Raji (cell line): ENCODE results near the gene LCAT.

ENCODE experiments used
- POLR2A ChIP-seq: IDR thresholded peaks from 2 replicates; pipeline ENCODE4 v1.6.1; 2011; ENCODE audit warnings: low read depth, low read length, control low read depth; ENCODE audit not compliant: insufficient read depth

Gene LCAT

DNA sequence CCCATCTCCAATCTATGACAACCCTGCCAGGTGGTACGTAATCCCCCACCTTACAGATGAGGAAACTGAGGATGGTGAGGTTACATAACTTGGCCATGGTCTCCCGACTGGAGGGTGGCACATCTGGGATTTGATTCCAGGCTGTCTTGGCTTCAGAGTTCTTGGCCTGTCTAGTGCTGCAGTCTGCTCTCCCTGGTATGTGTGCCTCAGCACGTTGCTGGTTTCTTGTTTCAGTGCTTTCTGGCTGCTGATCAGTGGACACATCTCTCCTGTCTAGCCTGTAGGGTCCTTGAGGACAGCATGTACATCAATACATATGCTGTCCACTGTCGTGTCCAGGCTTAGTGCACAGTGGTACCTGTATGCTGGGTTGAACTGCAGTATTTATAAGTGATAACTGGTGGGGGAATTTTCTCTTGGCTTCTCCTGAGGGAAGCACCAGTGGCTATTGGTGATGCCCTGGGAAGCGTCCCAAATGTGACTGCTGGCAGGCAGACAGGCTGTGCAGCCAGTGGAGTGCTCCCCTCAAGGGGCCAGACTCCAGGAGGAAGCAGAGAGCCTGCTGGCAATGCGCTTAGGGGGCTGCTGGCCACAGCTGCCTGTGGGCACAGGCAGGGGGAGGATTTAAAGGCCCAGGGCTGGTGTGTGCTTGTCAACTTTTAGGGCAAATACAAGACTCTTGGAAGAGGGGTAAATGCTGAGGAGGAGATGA lies 26.6 kb downstream of the LCAT start:
- no peak for TF ChIP-seq POLR2A

DNA sequence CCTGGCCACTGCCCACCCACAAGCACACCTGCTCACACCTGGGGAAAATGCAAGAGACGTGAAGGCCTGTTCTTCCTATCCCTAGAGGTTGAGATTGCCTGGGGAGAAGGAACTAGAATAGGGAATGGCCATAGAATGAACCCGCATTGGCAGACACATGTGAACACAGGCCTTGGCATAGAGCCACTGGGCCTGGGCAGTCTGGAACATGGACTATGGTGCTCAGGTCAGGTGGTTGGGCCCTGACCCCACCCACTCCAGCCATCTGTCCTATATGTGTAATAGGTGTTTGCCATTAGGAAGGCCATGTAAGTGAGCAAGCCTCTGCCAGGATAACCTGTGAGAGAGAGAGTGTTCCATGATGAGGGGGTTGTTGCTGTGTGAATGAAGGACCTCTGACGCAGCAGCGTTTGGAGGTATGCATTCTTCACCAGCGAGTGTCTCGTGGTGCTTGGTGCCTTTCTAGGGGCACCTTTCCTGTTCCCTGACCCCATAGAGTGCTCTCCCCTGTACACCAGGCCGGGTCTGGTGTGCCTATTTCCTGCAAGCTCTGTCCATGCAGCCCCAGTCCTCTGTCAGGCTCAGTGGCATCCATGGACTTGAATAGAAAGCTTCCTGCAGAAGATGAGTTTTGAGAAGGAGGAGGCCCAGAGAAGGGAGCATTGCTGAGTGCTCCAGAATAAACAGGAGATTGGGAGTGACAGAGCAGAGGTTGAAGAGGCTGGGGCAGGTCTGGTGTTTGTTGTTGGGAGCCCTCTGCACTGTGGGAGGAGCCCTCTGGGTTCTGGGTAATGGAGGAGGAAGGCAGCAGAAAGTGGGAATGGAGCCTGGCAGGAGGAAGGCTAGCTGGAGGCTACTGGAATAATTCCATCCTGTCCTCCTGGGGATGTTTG lies 27.8 kb downstream of the LCAT start:
- no peak for TF ChIP-seq POLR2A

DNA sequence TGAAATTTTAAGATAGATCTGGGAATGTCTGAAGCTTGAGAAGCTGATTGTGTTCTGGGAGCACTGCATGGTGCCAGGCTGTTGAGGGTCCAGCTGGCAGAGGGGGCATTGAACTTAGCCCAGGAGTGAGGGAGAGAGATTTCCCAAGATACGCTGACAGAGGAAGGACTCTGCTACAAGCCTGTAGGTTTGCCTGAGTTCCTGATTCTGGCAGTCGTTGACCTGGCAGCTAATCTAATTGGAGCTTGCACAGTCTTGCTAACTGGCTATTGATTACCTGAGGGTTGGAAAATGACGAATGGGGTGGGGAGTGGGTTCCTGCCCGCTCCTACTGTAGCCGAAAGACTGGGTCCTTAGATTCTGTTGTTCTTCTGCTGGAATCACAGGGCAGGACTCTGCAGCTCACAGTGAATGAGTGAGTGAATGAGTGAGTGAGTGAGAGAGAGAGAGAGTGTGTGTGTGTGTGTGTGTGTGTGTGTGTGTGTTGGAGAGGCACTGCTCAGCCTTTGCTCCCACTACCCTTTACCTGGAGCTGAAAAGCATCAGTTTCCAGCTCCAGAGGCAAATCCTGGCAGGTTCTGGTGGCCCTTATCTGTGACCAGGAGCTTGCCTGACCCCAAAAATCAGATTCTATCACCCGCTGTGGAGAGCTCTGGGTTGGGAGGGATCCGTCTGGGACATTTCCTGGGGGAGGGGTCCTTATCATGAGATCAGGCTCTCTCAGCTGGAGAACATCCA lies 29.0 kb downstream of the LCAT start:
- no peak for TF ChIP-seq POLR2A

DNA sequence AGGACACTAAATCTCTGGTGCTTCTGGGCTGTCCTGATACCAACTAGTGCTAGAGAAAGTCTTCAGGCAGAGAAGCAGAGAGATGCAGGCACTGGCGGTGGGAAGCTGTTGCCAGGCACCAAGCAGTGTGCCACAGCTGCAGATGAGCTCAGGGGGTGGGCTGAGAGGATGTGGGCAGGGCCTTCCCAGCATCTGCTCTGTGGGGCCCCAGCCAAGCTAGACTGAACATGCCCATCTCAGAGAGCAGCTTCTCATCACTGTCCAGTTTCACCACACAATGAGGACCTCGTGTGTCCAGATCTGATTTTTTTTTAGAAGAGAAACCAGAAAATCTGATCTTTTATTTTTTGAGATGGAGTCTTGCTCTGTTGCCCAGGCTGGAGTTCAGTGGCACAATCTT lies 33.8 kb downstream of the LCAT start:
- no peak for TF ChIP-seq POLR2A

DNA sequence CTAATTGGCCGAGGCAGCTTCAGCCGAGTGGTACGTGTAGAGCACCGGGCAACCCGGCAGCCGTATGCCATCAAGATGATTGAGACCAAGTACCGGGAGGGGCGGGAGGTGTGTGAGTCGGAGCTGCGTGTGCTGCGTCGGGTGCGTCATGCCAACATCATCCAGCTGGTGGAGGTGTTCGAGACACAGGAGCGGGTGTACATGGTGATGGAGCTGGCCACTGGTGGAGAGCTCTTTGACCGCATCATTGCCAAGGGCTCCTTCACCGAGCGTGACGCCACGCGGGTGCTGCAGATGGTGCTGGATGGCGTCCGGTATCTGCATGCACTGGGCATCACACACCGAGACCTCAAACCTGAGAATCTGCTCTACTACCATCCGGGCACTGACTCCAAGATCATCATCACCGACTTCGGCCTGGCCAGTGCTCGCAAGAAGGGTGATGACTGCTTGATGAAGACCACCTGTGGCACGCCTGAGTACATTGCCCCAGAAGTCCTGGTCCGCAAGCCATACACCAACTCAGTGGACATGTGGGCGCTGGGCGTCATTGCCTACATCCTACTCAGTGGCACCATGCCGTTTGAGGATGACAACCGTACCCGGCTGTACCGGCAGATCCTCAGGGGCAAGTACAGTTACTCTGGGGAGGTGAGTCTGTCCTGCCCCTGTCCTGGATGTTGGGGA lies 34.7 kb downstream of the LCAT start:
- TF ChIP-seq POLR2A: no peak

DNA sequence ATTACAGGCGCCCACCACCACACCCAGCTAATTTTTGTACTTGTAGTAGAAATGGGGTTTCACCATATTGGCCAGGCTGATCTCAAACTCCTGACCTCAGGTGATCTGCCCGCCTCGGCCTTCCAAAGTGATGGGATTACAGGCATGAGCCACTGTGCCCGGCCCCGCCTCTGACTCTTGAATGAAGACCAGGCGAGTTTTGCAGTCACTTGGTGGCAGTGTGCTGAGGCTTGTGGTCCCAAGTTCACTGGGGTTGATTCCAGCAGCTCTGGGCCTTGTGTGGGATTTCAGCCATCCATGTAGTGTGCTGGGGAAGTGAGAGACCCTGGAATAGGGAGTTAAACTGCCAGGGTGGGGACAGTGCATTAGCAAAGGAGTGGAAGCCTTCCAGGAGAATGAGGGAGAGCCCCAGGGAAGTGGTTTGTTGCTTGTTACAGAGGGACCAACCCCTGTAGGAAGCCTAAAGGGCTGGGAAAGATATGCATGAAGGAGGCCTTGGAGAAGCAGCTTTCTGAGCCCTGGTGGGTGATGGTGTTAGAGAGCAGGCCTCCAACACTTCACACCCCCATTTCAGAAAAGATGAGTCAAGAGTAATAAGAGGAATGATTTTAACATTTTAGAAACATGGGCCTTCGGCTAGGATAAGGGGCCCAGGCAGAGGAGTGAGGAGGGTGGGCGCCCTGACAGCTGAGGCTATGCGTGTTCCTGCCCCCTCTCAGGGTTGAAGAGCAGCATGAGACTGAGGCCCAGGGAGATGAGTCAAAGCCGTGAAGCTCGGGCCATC lies 36.3 kb downstream of the LCAT start:
- TF ChIP-seq POLR2A: no peak

DNA sequence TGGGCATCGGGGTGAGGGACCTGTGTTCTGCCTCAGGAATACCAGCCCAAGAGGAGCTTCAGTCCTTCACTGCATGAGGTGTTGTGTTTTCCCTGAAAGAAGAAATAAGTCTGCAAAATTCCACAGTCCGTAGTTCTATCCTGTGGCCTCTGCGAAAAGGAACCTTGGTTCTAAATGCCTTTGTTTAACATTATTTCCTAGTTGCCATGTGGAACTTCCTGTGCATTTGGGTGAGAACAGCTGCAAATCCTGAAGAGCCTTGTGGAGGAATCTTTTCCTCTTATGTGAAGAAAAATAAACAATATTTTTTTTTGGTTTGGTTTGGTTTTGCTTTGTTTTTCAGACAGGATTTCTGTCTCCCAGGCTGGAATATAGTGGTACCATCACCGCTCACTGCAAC lies 41.1 kb downstream of the LCAT start:
- no peak for TF ChIP-seq POLR2A

DNA sequence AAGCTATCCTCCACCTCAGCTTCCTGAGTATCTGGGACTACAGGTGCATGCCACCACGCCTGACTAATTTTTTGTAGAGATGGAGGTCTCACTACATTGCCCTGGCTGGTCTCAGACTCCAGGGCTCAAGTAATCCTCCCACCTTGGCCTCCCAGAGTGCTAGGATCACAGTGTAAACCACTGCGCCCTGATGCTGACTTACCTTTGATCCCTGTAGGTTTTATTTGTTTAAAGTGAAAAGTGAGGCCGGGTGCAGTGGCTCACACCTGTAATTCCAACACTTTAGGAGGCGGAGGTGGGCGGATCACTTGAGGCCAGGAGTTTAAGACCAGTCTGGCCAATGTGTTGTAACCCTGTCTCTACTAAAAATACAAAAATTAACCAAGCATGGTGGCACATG lies 42.2 kb downstream of the LCAT start:
- no peak for TF ChIP-seq POLR2A

DNA sequence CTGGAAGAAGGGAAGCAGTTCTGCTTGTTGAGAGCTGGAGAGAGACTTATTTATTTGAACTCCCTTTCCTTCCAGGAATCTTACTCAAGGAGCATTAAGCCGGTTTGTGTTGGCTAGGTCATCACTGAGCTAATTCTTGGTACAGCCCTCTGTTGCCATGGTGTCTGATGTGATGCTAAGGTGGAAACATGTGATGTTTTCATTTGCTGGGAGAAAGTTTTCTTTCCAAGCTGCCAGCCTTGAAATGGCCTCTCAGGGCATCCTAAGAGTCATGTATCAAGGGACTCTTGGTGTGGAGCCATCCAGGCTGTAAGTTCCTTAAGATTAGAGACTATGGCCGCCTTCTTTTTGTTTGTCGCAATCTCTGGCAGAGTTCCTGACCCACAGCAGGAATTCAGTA lies 46.7 kb downstream of the LCAT start:
- TF ChIP-seq POLR2A: no peak

DNA sequence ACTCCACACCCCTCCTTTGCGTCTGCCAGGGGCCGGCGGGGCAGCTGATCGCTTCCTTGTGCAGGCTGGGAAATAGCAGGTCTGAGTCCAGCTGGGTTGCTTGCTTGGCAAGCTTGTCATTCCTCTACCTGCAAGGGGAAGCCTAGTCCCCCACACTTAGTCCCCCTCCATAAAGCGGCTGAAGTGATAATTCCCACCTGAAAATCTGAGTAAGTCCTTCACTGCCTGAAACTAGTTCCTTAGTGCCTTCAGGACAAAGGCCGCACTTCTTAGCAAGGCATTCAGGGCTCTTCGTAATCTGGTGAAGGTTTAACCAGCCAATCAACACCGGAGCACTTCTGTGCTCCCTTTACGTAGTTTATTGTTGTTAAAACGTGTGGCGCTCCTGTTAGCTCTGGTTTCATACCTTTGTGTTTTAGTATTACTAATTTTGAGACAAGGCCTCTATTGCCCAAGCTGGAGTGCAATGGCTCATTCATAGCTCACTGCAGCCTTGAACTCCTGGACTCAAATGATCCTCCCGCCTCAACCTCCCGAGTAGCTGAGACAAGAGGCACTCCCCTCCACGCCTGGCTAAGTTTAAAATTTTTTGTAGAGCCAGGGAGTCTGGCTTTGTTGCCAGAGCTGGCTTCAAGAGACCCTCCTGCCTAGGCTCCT lies 50.0 kb downstream of the LCAT start:
- no peak for TF ChIP-seq POLR2A

DNA sequence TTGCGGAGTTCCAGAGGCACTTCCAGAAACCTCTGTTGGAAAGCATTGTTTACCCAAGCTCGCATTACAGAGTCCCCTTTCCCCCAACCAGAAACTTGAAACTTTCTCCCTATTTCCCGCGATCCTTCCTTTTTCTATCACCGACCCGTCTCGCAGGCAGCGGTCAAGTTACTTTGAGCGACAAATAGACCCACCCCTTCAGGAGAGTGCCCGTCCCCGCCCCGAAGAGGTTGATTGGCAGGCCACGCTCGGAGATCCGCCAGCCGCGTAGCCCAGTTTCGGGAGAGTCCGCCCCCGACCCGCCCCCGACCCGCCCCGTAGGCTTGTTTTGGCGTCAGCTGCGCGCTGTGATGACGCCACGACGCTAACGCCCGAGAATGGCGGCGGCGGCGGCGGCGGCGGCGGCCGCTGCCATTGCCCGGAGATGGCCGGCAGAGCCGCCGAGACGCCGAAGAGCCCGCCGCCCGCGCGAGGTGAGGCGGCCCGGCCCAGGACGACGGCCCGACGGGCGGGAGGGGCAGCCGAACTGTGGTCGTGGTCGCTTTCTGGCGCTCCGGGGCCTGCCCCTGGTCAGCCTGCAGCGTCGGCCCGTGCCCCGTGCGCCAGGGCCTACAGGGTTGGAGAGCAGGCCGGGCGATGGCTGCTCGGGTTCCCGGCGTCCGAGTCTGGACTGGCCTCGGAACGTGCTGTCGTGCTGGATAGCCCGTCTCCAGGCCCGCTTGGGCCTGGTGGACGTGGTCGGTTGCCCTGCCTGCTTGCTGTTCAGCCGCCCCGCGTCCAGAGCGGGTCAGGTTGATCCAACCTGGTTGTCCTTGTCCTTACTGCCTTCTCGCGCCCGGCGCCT lies 50.8 kb downstream of the LCAT start, which contains the start of gene PSKH1:
Gene PSKH1, plus strand, starts transcription at position 356 of the 844 bp plus-strand sequence. CDS start 15,496 bp downstream, outside the sequence.
- peak; percentile 65 for TF ChIP-seq POLR2A

DNA sequence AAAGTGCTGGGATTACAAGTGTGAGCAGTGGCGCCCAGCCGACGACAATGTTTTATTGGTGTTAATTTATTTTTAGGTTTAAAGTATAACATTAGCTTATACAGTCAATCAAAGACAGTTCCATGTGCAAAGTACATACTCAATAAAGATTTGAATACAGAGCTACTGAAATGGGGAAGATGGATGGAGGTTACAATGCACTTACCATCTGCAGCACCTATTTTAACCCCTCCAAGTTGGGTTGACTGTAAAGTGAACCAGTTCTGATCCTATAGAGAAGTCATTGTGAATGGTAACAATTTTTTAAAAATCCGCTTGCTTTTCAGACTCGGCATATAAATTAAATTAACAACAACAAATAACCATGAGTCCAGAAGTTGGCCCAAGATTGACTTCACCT lies 51.5 kb downstream of the LCAT start:
- no peak for TF ChIP-seq POLR2A
